IPS-NIHi11 (cell line): ENCODE data around the gene TRAPPC2L.

ENCODE experiments used
- DNase-seq: peaks from one replicate; pipeline ENCODE4 v3.0.0; 2012; ENCODE audit warnings: mixed read lengths, low spot score

Gene TRAPPC2L

GRCh38 chr16:88856828-88857727 lies at the start of gene TRAPPC2L, which contains the start of gene GALNS:
Gene TRAPPC2L, plus strand, starts transcription at chr16:88857127. Its CDS starts 24 bp downstream, at chr16:88857151.
Gene GALNS, minus strand, starts transcription at chr16:88856947. Its CDS starts 70 bp downstream, at chr16:88856877.
- peak; percentile 100 for DNase-seq

GRCh38 chr16:88807142-88807625 lies 49.7 kb upstream of the TRAPPC2L start:
- DNase-seq, result no peak

GRCh38 chr16:88807626-88808453 lies 49.1 kb upstream of the TRAPPC2L start:
- DNase-seq, result no peak

GRCh38 chr16:88809068-88809675 lies 47.8 kb upstream of the TRAPPC2L start:
- DNase-seq, result no peak

- DNase-seq, result no peak
These were observed 47.2 kb upstream of the TRAPPC2L start for GRCh38 chr16:88809676-88810165.

GRCh38 chr16:88810166-88810911 lies 46.6 kb upstream of the TRAPPC2L start:
- DNase-seq, result no peak

GRCh38 chr16:88810912-88811768 lies 45.8 kb upstream of the TRAPPC2L start:
- peak; percentile 71 for DNase-seq

- DNase-seq, result peak; percentile 96
These were observed 45.0 kb upstream of the TRAPPC2L start, which contains the start of gene APRT for GRCh38 chr16:88811769-88812512. Gene APRT, minus strand, starts transcription at chr16:88811928. Its CDS starts 29 bp downstream, at chr16:88811899.

GRCh38 chr16:88812513-88813268 lies 44.2 kb upstream of the TRAPPC2L start:
- no peak for DNase-seq

GRCh38 chr16:88813269-88814143 lies 43.4 kb upstream of the TRAPPC2L start:
- DNase-seq, result no peak

- DNase-seq, result no peak
These were observed 42.8 kb upstream of the TRAPPC2L start for GRCh38 chr16:88814144-88814502.

GRCh38 chr16:88815227-88815626 lies 41.7 kb upstream of the TRAPPC2L start:
- no peak for DNase-seq

- DNase-seq, result peak; percentile 68
These were observed 40.9 kb upstream of the TRAPPC2L start for GRCh38 chr16:88815901-88816589.

- no peak for DNase-seq
These were observed 40.0 kb upstream of the TRAPPC2L start for GRCh38 chr16:88816736-88817535.

- DNase-seq, result no peak
These were observed 38.9 kb upstream of the TRAPPC2L start for GRCh38 chr16:88817785-88818574.

- no peak for DNase-seq
These were observed 38.4 kb upstream of the TRAPPC2L start for GRCh38 chr16:88818575-88818874.
